Measurements from ENCODE around the gene ARR3.
"Not testable (repeated sequence)": the region's sequence is repeated elsewhere in the genome, so short reads cannot be mapped to it uniquely, and the experiment has no call there.

ARR3 gene

DNA sequence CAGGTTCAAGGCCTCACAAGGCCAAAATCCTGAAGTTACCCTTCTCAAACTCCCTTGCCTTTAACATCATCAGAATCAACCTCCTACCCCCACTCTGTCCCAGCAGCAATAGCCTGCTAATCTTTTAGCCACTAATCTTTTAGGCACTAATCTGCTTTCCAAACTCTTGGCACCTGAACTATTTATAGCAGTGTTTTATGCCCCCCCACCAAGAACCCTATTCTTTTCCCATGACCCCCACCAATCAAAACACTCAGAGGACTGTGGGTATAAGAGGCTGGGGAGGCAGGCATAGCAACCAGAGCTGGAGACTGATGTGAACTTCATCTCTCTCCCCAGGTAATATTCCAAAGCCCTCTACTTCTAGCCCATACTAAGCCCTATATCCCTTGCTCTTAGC, at the start of gene ARR3:
Gene ARR3 (plus strand): TSS at position 301 of the 400 bp plus-strand sequence. CDS start 1,052 bp downstream, outside the sequence.
- no peaks in the 10 kb centered on the region for H3K4me1 ChIP-seq (ENCODE audit: control insufficient read depth, insufficient read depth, low read length)
- H3K9ac ChIP-seq (ENCODE audit: low read depth, low read length): no peak within 1 kb of the TSS
- no peaks in the 10 kb centered on the region for H3K27me3 ChIP-seq (ENCODE audit: control insufficient read depth, insufficient read depth, low read length)
- no peaks in the 10 kb centered on the region for H3K9me3 ChIP-seq (ENCODE audit: control insufficient read depth, insufficient read depth, low read length)
- H3K4me3 ChIP-seq (ENCODE audit: low read depth, low read length): no peak within 1 kb of the TSS
- no peaks in the 10 kb centered on the region for H3K36me3 ChIP-seq (ENCODE audit: control insufficient read depth, insufficient read depth, low read length)

- no peak overlapping the region for H3K4me3 ChIP-seq (ENCODE audit: low read depth, low read length)
Observed at GRCh38 chrX:70219938-70220764, 48.0 kb upstream of the ARR3 start.

DNA sequence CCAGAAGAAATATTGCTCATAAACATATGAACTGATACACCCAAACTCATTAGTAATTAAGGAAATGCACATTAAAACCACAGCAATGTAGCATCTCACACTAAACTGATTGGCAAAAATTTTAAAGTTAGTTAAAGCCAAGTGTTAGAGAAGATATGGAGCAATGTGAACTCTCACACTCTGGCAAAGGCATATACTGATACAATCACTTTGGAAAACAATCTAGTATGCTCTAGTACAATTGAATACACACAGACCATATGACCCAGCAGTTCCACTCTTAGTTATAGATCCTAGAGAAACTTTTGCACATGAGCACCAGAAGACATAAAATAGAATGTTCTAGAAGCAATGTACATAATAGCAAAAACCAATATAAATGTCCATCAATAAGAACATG, 42.1 kb upstream of the ARR3 start:
- H3K27me3 ChIP-seq (ENCODE audit: control insufficient read depth, insufficient read depth, low read length): no peaks in the 10 kb centered on the region

More at GRCh38 chrX:70219938-70220764, 48.0 kb upstream of the ARR3 start:
- no peaks in the 10 kb centered on the region for H3K27me3 ChIP-seq (ENCODE audit: control insufficient read depth, insufficient read depth, low read length)
- H3K36me3 ChIP-seq (ENCODE audit: control insufficient read depth, insufficient read depth, low read length): no peaks in the 10 kb centered on the region
- H3K9ac ChIP-seq (ENCODE audit: low read depth, low read length): no peak overlapping the region
- H3K9me3 ChIP-seq (ENCODE audit: control insufficient read depth, insufficient read depth, low read length): peaks cover 4% of the 10 kb centered on the region
- no peaks in the 10 kb centered on the region for H3K4me1 ChIP-seq (ENCODE audit: control insufficient read depth, insufficient read depth, low read length)

DNA sequence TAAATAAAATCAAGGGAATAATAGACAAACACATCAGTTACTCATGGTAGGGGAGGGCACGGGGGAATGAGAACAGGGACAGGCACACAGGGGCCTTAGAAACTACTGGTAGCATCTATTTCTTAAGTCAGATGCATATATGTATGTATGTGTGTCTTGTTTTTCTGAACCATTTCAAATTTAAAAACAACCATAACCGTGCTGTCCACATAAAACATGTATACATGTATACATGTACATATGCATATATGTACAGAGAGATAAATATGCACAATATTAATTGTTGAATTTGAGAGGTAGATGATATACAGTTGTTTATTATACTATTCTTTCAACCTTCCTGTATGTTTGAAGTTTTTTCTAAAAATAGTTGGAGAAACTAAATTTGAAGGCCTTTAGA, 41.4 kb upstream of the ARR3 start:
- Histone ChIP-seq H3K36me3 (ENCODE audit: control insufficient read depth, insufficient read depth, low read length) (no peaks in the 10 kb centered on the region), H3K27me3 (ENCODE audit: control insufficient read depth, insufficient read depth, low read length) (no peaks in the 10 kb centered on the region), H3K9ac (ENCODE audit: low read depth, low read length) (no peak overlapping the region), H3K4me1 (ENCODE audit: control insufficient read depth, insufficient read depth, low read length) (no peaks in the 10 kb centered on the region), H3K9me3 (ENCODE audit: control insufficient read depth, insufficient read depth, low read length) (no peaks in the 10 kb centered on the region), H3K4me3 (ENCODE audit: low read depth, low read length) (no peak overlapping the region)

More for the DNA sequence above, 42.1 kb upstream of the ARR3 start:
- Histone ChIP-seq H3K9ac (ENCODE audit: low read depth, low read length) (no peak overlapping the region), H3K4me1 (ENCODE audit: control insufficient read depth, insufficient read depth, low read length) (no peaks in the 10 kb centered on the region), H3K9me3 (ENCODE audit: control insufficient read depth, insufficient read depth, low read length) (no peaks in the 10 kb centered on the region), H3K36me3 (ENCODE audit: control insufficient read depth, insufficient read depth, low read length) (no peaks in the 10 kb centered on the region), H3K4me3 (ENCODE audit: low read depth, low read length) (no peak overlapping the region)

- no peaks in the 10 kb centered on the region for H3K36me3 ChIP-seq (ENCODE audit: control insufficient read depth, insufficient read depth, low read length)
- H3K4me1 ChIP-seq (ENCODE audit: control insufficient read depth, insufficient read depth, low read length): no peaks in the 10 kb centered on the region
- no peaks in the 10 kb centered on the region for H3K27me3 ChIP-seq (ENCODE audit: control insufficient read depth, insufficient read depth, low read length)
- H3K4me3 ChIP-seq (ENCODE audit: low read depth, low read length): no peak overlapping the region
- no peaks in the 10 kb centered on the region for H3K9me3 ChIP-seq (ENCODE audit: control insufficient read depth, insufficient read depth, low read length)
- H3K9ac ChIP-seq (ENCODE audit: low read depth, low read length): no peak overlapping the region
Observed at GRCh38 chrX:70231666-70232065, 36.5 kb upstream of the ARR3 start.

- peaks cover 2% of the 10 kb centered on the region for H3K9me3 ChIP-seq (ENCODE audit: control insufficient read depth, insufficient read depth, low read length)
- no peak within 1 kb of the TSS for H3K9ac ChIP-seq (ENCODE audit: low read depth, low read length)
- no peaks in the 10 kb centered on the region for H3K27me3 ChIP-seq (ENCODE audit: control insufficient read depth, insufficient read depth, low read length)
- H3K4me3 ChIP-seq (ENCODE audit: low read depth, low read length): no peak within 1 kb of the TSS
- H3K4me1 ChIP-seq (ENCODE audit: control insufficient read depth, insufficient read depth, low read length): no peaks in the 10 kb centered on the region
- H3K36me3 ChIP-seq (ENCODE audit: control insufficient read depth, insufficient read depth, low read length): no peaks in the 10 kb centered on the region
Observed at GRCh38 chrX:70234355-70234754, 33.8 kb upstream of the ARR3 start, which contains the start of gene AWAT1. Gene AWAT1 (plus strand): TSS chrX:70234655. CDS start chrX:70234696, 41 bp downstream.

- Histone ChIP-seq H3K9ac (ENCODE audit: low read depth, low read length) (no peak overlapping the region), H3K4me1 (ENCODE audit: control insufficient read depth, insufficient read depth, low read length) (no peaks in the 10 kb centered on the region), H3K9me3 (ENCODE audit: control insufficient read depth, insufficient read depth, low read length) (peaks cover 2% of the 10 kb centered on the region), H3K27me3 (ENCODE audit: control insufficient read depth, insufficient read depth, low read length) (no peaks in the 10 kb centered on the region), H3K36me3 (ENCODE audit: control insufficient read depth, insufficient read depth, low read length) (no peaks in the 10 kb centered on the region), H3K4me3 (ENCODE audit: low read depth, low read length) (no peak overlapping the region)
Observed at GRCh38 chrX:70240751-70241150, 27.4 kb upstream of the ARR3 start.

GRCh38 chrX:70241501-70241900, 26.6 kb upstream of the ARR3 start:
- Histone ChIP-seq H3K36me3 (ENCODE audit: control insufficient read depth, insufficient read depth, low read length) (no peaks in the 10 kb centered on the region), H3K9me3 (ENCODE audit: control insufficient read depth, insufficient read depth, low read length) (peaks cover 2% of the 10 kb centered on the region), H3K4me1 (ENCODE audit: control insufficient read depth, insufficient read depth, low read length) (no peaks in the 10 kb centered on the region), H3K4me3 (ENCODE audit: low read depth, low read length) (no peak overlapping the region), H3K9ac (ENCODE audit: low read depth, low read length) (no peak overlapping the region), H3K27me3 (ENCODE audit: control insufficient read depth, insufficient read depth, low read length) (no peaks in the 10 kb centered on the region)

DNA sequence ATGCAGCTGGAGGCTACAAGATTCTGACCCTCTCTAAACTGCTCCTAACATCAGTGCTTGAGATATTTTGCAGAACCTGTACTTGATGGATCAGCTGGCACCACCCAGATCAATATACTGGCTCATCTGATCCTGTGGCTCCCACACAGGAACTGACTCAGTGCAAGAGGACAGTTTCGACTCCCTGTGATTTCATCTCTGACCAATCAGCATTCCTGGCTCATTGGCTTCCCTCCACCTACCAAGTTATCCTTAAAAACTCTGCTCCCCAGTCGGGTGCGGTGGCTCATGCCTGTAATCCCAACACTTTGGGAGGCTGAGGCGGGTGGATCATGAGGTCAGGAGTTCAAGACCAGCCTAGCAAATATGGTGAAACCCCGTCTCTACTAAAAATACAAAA, 24.5 kb upstream of the ARR3 start:
- not testable (repeated sequence) for H3K4me1 ChIP-seq (ENCODE audit: control insufficient read depth, insufficient read depth, low read length); H3K9ac ChIP-seq (ENCODE audit: low read depth, low read length); H3K9me3 ChIP-seq (ENCODE audit: control insufficient read depth, insufficient read depth, low read length); H3K27me3 ChIP-seq (ENCODE audit: control insufficient read depth, insufficient read depth, low read length); H3K36me3 ChIP-seq (ENCODE audit: control insufficient read depth, insufficient read depth, low read length); H3K4me3 ChIP-seq (ENCODE audit: low read depth, low read length)

DNA sequence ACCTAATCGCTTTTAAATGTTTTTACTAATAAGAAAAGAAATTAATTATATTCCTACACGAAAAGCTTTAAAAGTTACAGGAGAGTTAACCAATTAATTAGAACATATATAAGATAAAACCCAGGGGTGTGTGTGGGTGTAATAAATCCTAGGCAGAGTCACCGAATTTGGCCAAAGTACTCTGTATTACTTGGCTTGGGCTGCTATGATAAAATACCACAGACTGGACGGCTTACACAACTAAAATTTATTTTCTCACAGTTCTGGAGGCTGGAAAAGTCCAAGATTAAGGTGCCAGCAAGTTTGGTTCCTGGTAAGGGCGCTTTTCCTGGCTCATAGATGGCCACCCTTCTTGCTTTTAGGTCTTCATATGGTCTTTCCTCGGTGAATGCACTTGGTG, 23.3 kb upstream of the ARR3 start:
- H3K4me3 ChIP-seq (ENCODE audit: low read depth, low read length): no peak overlapping the region
- H3K9me3 ChIP-seq (ENCODE audit: control insufficient read depth, insufficient read depth, low read length): no peaks in the 10 kb centered on the region
- H3K36me3 ChIP-seq (ENCODE audit: control insufficient read depth, insufficient read depth, low read length): no peaks in the 10 kb centered on the region
- no peaks in the 10 kb centered on the region for H3K4me1 ChIP-seq (ENCODE audit: control insufficient read depth, insufficient read depth, low read length)
- H3K27me3 ChIP-seq (ENCODE audit: control insufficient read depth, insufficient read depth, low read length): no peaks in the 10 kb centered on the region
- no peak overlapping the region for H3K9ac ChIP-seq (ENCODE audit: low read depth, low read length)

DNA sequence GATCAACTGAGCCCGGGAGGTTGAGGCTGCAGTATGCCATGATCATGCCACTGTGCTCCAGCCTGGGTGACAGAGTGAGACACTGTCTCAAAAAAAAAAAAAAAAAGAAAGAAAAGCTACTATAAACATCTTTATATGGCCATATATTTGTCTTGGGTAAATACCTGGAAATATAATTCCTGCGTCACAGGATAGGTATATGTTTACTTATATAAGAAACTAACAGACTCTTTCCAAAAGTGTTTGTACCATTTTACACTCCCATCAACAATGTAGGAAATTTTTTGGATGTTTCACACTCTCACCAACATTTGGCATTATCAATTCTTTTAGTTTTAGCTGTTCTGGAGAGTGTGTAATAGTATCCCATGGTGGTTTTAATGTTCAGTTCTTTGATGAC, 20.9 kb upstream of the ARR3 start:
- Histone ChIP-seq H3K4me3 (ENCODE audit: low read depth, low read length) (no peak overlapping the region), H3K36me3 (ENCODE audit: control insufficient read depth, insufficient read depth, low read length) (no peaks in the 10 kb centered on the region), H3K4me1 (ENCODE audit: control insufficient read depth, insufficient read depth, low read length) (no peaks in the 10 kb centered on the region), H3K9me3 (ENCODE audit: control insufficient read depth, insufficient read depth, low read length) (no peaks in the 10 kb centered on the region), H3K27me3 (ENCODE audit: control insufficient read depth, insufficient read depth, low read length) (no peaks in the 10 kb centered on the region), H3K9ac (ENCODE audit: low read depth, low read length) (no peak overlapping the region)

- no peak overlapping the region for H3K9ac ChIP-seq (ENCODE audit: low read depth, low read length)
- H3K27me3 ChIP-seq (ENCODE audit: control insufficient read depth, insufficient read depth, low read length): no peaks in the 10 kb centered on the region
- H3K4me1 ChIP-seq (ENCODE audit: control insufficient read depth, insufficient read depth, low read length): no peaks in the 10 kb centered on the region
- H3K4me3 ChIP-seq (ENCODE audit: low read depth, low read length): no peak overlapping the region
- no peaks in the 10 kb centered on the region for H3K36me3 ChIP-seq (ENCODE audit: control insufficient read depth, insufficient read depth, low read length)
- no peaks in the 10 kb centered on the region for H3K9me3 ChIP-seq (ENCODE audit: control insufficient read depth, insufficient read depth, low read length)
Observed at GRCh38 chrX:70252491-70252890, 15.6 kb upstream of the ARR3 start.

All from iPS-15b (cell line).